CD4-positive, alpha-beta T cell treated with Interleukin-12 subunit alpha and Interleukin-12 subunit beta, for 1 hour (primary cell): ENCODE measurements around the gene ETV3L.

Source experiments
- DNase-seq: peaks from one replicate; pipeline ENCODE4 v3.0.0-alpha.2; 2020

Gene ETV3L

GRCh38 chr1:157131281-157131680, 31.7 kb upstream of the ETV3L start:
- DNase-seq, result no peak

- DNase-seq, result no peak
Observed at GRCh38 chr1:157124855-157125254, 25.2 kb upstream of the ETV3L start.

- DNase-seq, result no peak
Observed at GRCh38 chr1:157119448-157119847, 19.8 kb upstream of the ETV3L start.

GRCh38 chr1:157119008-157119407, 19.4 kb upstream of the ETV3L start:
- DNase-seq, result no peak

GRCh38 chr1:157117527-157118057, 18.0 kb upstream of the ETV3L start:
- no peak for DNase-seq

- no peak for DNase-seq
Observed at GRCh38 chr1:157116737-157117103, 17.1 kb upstream of the ETV3L start.

- DNase-seq, result no peak
Observed at GRCh38 chr1:157115851-157116736, 16.5 kb upstream of the ETV3L start.

- no peak for DNase-seq
Observed at GRCh38 chr1:157115429-157115838, 15.8 kb upstream of the ETV3L start.

GRCh38 chr1:157114183-157115121, 14.8 kb upstream of the ETV3L start:
- DNase-seq, result no peak

GRCh38 chr1:157113631-157114030, 14.0 kb upstream of the ETV3L start:
- no peak for DNase-seq

GRCh38 chr1:157113106-157113505, 13.5 kb upstream of the ETV3L start:
- DNase-seq, result no peak

- no peak for DNase-seq
Observed at GRCh38 chr1:157112186-157112867, 12.7 kb upstream of the ETV3L start.

- no peak for DNase-seq
Observed at GRCh38 chr1:157111396-157112165, 12.0 kb upstream of the ETV3L start.

- DNase-seq, result no peak
Observed at GRCh38 chr1:157110686-157111085, 11.1 kb upstream of the ETV3L start.

GRCh38 chr1:157110003-157110402, 10.4 kb upstream of the ETV3L start:
- no peak for DNase-seq

GRCh38 chr1:157108448-157108847, 8.8 kb upstream of the ETV3L start:
- DNase-seq, result no peak

GRCh38 chr1:157107702-157108101, 8.1 kb upstream of the ETV3L start:
- DNase-seq, result no peak

GRCh38 chr1:157106813-157107189, 7.2 kb upstream of the ETV3L start:
- DNase-seq, result no peak

- DNase-seq, result peak; percentile 11
Observed at GRCh38 chr1:157105988-157106812, 6.6 kb upstream of the ETV3L start.

GRCh38 chr1:157105298-157105987, 5.8 kb upstream of the ETV3L start:
- no peak for DNase-seq
